ENCODE measurements around the gene HIGD1A.
A peak's percentile ranks its signal among the peaks of the same experiment; 100 is the strongest.

HIGD1A gene

GRCh38 chr3:42743204-42743995, 60.9 kb downstream of the HIGD1A start:
- TF ChIP-seq, protein P1, sequence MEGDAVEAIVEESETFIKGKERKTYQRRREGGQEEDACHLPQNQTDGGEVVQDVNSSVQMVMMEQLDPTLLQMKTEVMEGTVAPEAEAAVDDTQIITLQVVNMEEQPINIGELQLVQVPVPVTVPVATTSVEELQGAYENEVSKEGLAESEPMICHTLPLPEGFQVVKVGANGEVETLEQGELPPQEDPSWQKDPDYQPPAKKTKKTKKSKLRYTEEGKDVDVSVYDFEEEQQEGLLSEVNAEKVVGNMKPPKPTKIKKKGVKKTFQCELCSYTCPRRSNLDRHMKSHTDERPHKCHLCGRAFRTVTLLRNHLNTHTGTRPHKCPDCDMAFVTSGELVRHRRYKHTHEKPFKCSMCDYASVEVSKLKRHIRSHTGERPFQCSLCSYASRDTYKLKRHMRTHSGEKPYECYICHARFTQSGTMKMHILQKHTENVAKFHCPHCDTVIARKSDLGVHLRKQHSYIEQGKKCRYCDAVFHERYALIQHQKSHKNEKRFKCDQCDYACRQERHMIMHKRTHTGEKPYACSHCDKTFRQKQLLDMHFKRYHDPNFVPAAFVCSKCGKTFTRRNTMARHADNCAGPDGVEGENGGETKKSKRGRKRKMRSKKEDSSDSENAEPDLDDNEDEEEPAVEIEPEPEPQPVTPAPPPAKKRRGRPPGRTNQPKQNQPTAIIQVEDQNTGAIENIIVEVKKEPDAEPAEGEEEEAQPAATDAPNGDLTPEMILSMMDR (conservative IDR thresholded peaks at IDR 0.05; ENCODE audit: low read depth, low read length): no peak
- no peak for DNase-seq (ENCODE audit: low read depth)

DNA sequence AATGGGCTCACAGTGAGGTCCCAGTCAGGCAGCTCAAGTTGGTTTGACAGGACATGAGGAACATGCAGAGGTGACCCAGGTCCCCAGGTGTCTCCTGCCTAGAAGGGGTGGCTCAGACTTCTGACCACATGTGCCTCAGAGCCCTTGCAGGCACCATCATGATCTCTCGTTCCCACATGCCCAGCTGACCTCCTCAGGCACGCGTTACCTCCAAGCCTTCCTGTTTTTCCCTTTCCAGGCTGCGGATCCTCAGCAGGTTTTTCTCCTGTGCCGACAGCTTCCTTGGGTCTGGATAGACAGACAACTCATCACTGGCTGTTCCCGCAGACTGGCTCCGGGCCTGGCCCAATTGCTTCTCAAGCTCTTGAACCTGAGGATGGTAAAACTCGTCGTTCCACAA, 61.6 kb downstream of the HIGD1A start:
- DNase-seq (ENCODE audit: low read depth): no peak
- TF ChIP-seq, protein P1 (conservative IDR thresholded peaks at IDR 0.05; ENCODE audit: low read depth, low read length): no peak
- no peak overlapping the region for H3K4me3 ChIP-seq (ENCODE audit: low read length)

More at GRCh38 chr3:42743204-42743995, 60.9 kb downstream of the HIGD1A start:
- H3K4me3 ChIP-seq (ENCODE audit: low read length): no peak overlapping the region

DNA sequence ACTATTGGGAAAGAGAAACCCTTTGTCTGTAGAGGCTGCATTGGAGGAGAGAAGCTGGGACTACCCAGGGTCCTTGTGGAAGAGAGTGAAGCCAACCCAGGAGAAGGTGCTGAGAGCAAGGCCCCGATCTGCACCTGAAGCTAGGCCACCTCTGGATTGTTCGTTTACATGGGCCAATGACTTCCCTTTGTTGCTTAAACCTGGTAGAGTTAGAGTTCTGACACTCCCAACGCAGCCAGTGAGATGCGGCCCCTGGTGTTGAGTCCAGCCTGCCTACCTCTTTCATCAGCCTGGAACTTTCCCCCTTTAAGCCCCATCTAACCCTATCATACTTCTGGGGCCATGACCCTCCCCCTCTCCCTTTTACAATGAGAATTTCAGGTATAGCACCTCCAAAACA, 62.0 kb downstream of the HIGD1A start:
- TF ChIP-seq, protein P1 (conservative IDR thresholded peaks at IDR 0.05; ENCODE audit: low read depth, low read length): no peak
- DNase-seq (ENCODE audit: low read depth): no peak

GRCh38 chr3:42741796-42742195, 62.5 kb downstream of the HIGD1A start:
- no peak overlapping the region for H3K4me3 ChIP-seq (ENCODE audit: low read length)
- TF ChIP-seq, protein P1 (conservative IDR thresholded peaks at IDR 0.05; ENCODE audit: low read depth, low read length): no peak
- no peak for DNase-seq (ENCODE audit: low read depth)

More for the DNA sequence above, 62.0 kb downstream of the HIGD1A start:
- no peak overlapping the region for H3K4me3 ChIP-seq (ENCODE audit: low read length)

- DNase-seq (ENCODE audit: low read depth): peak; percentile 74
- H3K4me3 ChIP-seq (ENCODE audit: low read length): no peak overlapping the region
- TF ChIP-seq, protein P1 (conservative IDR thresholded peaks at IDR 0.05; ENCODE audit: low read depth, low read length): no peak
Measured at GRCh38 chr3:42739401-42740158, 64.7 kb downstream of the HIGD1A start.

GRCh38 chr3:42736531-42736930, 67.8 kb downstream of the HIGD1A start:
- no peak for DNase-seq (ENCODE audit: low read depth)
- no peak overlapping the region for H3K4me3 ChIP-seq (ENCODE audit: low read length)
- TF ChIP-seq, protein P1 (conservative IDR thresholded peaks at IDR 0.05; ENCODE audit: low read depth, low read length): no peak
